GM12865 (cell line): ENCODE measurements around the gene ATXN7L1.

ENCODE experiments used
- DNase-seq: peaks from one replicate; pipeline ENCODE4 v3.0.0; 2010; ENCODE audit warnings: low read depth
- H3K4me3 ChIP-seq: 2 replicates; pipeline ENCODE4 v1.5.1; 2011; ENCODE audit warnings: mild to moderate bottlenecking, low read depth, low read length, control low read depth
- CTCF ChIP-seq: IDR thresholded peaks from 2 replicates; pipeline ENCODE4 v1.5.1; 2011; ENCODE audit warnings: low read length, control low read depth, low read depth, inconsistent platforms; ENCODE audit not compliant: insufficient read depth; ENCODE audit errors: missing control alignments

The ATXN7L1 gene

GRCh38 chr7:105838627-105839231 is 37.7 kb downstream of the ATXN7L1 start:
- H3K4me3 ChIP-seq, result no peak overlapping the region
- DNase-seq, result no peak
- no peak for TF ChIP-seq CTCF

DNA sequence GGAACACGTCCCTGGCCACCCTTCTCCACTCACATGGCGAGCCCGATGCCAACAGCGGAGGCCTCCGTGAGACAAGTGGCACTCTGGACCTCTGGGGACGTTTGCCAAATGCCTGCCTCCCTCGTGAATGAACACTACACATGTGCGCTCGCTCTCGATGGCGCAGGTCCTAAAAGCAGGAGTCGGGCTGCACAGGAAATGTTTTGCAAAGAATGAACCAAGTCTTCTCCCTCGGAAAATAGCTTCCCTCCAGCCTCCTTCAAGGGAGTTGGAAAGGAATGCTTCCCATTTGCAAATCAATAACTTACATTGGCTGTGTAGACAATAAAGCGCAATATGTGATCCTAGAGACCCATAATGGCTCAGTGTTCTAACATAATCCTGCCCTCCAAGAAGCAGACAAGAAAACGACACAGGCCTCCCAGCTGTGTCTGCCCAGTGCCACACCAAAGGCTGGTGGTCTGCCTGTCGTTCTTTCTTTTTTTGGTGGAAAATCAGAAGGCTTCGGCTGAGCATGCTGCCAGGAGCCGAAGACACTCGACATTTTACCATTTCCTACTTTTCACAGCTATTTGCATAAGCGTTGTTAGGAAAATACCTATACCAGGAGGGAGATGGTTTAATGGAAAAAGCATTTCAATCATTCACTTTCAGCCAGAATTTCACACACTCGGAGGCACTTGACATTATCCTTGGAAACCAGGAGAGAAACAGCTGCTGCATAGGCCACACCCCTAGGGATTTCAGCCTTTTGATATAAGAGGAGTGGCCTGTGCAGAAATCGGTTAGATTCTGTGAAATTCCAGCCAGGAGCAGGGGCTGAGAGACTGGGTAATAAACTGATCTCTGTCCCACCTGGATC is 38.4 kb downstream of the ATXN7L1 start:
- no peak overlapping the region for H3K4me3 ChIP-seq
- DNase-seq, result no peak
- no peak for TF ChIP-seq CTCF

GRCh38 chr7:105835441-105835840 is 41.0 kb downstream of the ATXN7L1 start:
- no peak overlapping the region for H3K4me3 ChIP-seq
- no peak for DNase-seq
- no peak for TF ChIP-seq CTCF

DNA sequence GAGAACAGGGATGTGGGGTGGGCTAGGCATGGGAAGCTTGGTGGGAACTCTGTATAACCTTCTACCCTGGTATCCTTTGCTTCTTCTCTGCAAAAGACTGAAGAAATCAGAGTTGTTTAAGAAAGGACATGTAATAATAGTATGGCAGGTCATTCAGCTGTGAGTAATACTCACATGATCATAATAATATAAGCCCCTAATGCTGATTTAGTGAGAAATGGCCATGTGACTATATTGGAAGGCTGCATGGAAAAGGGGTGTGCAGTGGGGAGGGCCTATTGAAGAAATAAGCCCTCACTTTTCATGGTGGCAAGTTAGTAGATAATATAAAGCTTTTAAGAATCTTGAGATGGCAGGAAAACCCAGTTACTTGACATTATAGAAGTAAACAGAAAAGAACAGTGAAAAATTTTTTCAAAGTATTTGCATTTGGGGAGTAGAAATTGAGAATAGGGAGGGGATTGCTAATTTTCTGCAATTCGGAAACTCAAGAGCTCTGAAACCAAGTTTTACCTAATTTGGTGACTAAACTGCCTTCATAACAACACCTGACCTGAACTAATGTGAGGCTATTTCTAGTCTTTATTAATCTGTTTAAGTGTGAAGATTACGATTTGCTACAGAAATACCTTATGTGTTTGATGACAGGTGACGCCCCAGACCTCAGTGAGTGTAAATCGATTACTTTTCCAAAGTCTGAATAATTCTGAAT is 44.4 kb downstream of the ATXN7L1 start:
- no peak for DNase-seq
- H3K4me3 ChIP-seq, result no peak overlapping the region
- no peak for TF ChIP-seq CTCF

GRCh38 chr7:105831302-105831620 is 45.1 kb downstream of the ATXN7L1 start:
- no peak overlapping the region for H3K4me3 ChIP-seq
- no peak for TF ChIP-seq CTCF
- DNase-seq, result no peak

DNA sequence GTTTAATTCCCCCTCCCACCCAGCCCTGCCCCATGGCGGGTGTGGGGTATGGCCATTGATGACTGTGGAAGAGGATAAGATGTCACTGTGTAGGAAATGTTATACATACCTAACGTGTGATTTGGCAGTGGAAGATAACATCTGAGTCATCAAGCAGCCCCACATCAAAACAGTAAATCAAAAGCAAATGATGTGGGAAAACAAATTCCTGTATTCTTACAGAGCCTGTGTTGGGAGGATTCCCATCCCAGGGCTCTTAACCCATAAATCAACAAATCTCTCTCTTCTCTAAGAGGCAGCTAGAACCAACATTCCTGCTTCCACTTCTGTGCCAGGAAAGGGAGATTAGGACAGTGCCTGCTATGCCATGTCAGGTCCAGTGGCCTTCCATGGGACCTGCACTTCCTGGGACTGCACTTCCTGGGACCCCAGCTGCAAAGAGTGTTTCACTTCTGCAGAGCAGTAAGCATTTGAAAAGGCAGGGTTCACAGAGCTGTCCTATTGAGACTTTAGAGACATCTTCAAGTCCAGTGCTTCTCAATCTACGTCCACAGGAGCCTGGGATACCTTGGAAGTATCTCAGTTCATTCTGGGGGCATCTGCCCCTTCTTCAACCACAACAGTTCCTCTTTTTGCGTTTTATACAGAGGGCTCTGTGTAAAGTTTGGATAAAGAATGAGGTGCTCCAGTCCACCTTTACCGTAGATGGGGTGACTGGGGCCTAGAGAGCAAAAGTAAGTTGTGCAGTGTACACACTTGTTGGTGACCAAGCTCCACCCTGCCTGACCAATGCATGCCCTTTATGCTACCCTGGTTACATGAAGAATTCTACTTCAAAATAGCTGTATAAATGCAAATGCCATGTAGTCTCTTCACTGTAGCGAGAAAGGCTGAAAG is 45.7 kb downstream of the ATXN7L1 start:
- DNase-seq, result no peak
- H3K4me3 ChIP-seq, result no peak overlapping the region
- TF ChIP-seq CTCF, result no peak
